Measurements from ENCODE around the gene ARFIP2.

The ARFIP2 gene

GRCh38 chr11:6455070-6455469, 26.1 kb downstream of the ARFIP2 start:
- no peaks in the 10 kb centered on the region for H3K9me3 ChIP-seq (ENCODE audit: control insufficient read depth in 5 of 5, low read length in 5 of 5)
- H3K4me1 ChIP-seq (ENCODE audit: control insufficient read depth in 5 of 5, insufficient read depth in 5 of 5, low read length in 5 of 5): no peaks in the 10 kb centered on the region
- no peak overlapping the region for H3K4me3 ChIP-seq (ENCODE audit: low read depth in 1 of 5, low read length in 5 of 5)
- no peaks in the 10 kb centered on the region for H3K27me3 ChIP-seq (ENCODE audit: control insufficient read depth in 5 of 5, insufficient read depth in 4 of 5, low read length in 5 of 5)
- peaks cover 14 to 99% (median 92%) of the 10 kb centered on the region in 5 donors for H3K36me3 ChIP-seq (ENCODE audit: control insufficient read depth in 5 of 5, insufficient read depth in 5 of 5, low read length in 5 of 5)
- no peak overlapping the region for H3K27ac ChIP-seq (ENCODE audit: low read depth, low read length)
- no peak overlapping the region for H3K9ac ChIP-seq (ENCODE audit: low read length in 5 of 5)

- Histone ChIP-seq H3K4me3 (ENCODE audit: low read depth in 1 of 5, low read length in 5 of 5) (no peak overlapping the region), H3K4me1 (ENCODE audit: control insufficient read depth in 5 of 5, insufficient read depth in 5 of 5, low read length in 5 of 5) (no peaks in the 10 kb centered on the region), H3K27me3 (ENCODE audit: control insufficient read depth in 5 of 5, insufficient read depth in 4 of 5, low read length in 5 of 5) (no peaks in the 10 kb centered on the region), H3K36me3 (ENCODE audit: control insufficient read depth in 5 of 5, insufficient read depth in 5 of 5, low read length in 5 of 5) (peaks cover 10 to 98% (median 93%) of the 10 kb centered on the region in 5 donors), H3K27ac (ENCODE audit: low read depth, low read length) (no peak overlapping the region), H3K9ac (ENCODE audit: low read length in 5 of 5) (no peak overlapping the region), H3K9me3 (ENCODE audit: control insufficient read depth in 5 of 5, low read length in 5 of 5) (no peaks in the 10 kb centered on the region)
Measured at GRCh38 chr11:6453152-6453551, 28.0 kb downstream of the ARFIP2 start.

- Histone ChIP-seq H3K9ac (ENCODE audit: low read length in 5 of 5) (no peak overlapping the region), H3K27me3 (ENCODE audit: control insufficient read depth in 5 of 5, insufficient read depth in 4 of 5, low read length in 5 of 5) (no peaks in the 10 kb centered on the region), H3K36me3 (ENCODE audit: control insufficient read depth in 5 of 5, insufficient read depth in 5 of 5, low read length in 5 of 5) (peaks cover 10 to 96% (median 91%) of the 10 kb centered on the region in 5 donors), H3K9me3 (ENCODE audit: control insufficient read depth in 5 of 5, low read length in 5 of 5) (no peaks in the 10 kb centered on the region), H3K4me1 (ENCODE audit: control insufficient read depth in 5 of 5, insufficient read depth in 5 of 5, low read length in 5 of 5) (no peaks in the 10 kb centered on the region), H3K27ac (ENCODE audit: low read depth, low read length) (no peak overlapping the region), H3K4me3 (ENCODE audit: low read depth in 1 of 5, low read length in 5 of 5) (no peak overlapping the region)
Measured at GRCh38 chr11:6452219-6452618, 28.9 kb downstream of the ARFIP2 start.

- Histone ChIP-seq H3K27ac (ENCODE audit: low read depth, low read length) (no peak overlapping the region), H3K4me3 (ENCODE audit: low read depth in 1 of 5, low read length in 5 of 5) (no peak overlapping the region), H3K36me3 (ENCODE audit: control insufficient read depth in 5 of 5, insufficient read depth in 5 of 5, low read length in 5 of 5) (peaks cover 10 to 60% (median 56%) of the 10 kb centered on the region in 5 donors), H3K4me1 (ENCODE audit: control insufficient read depth in 5 of 5, insufficient read depth in 5 of 5, low read length in 5 of 5) (no peaks in the 10 kb centered on the region), H3K27me3 (ENCODE audit: control insufficient read depth in 5 of 5, insufficient read depth in 4 of 5, low read length in 5 of 5) (no peaks in the 10 kb centered on the region), H3K9ac (ENCODE audit: low read length in 5 of 5) (no peak overlapping the region), H3K9me3 (ENCODE audit: control insufficient read depth in 5 of 5, low read length in 5 of 5) (no peaks in the 10 kb centered on the region)
Measured at GRCh38 chr11:6448574-6448973, 32.6 kb downstream of the ARFIP2 start.

- Histone ChIP-seq H3K9ac (ENCODE audit: low read length in 5 of 5) (no peak overlapping the region), H3K27ac (ENCODE audit: low read depth, low read length) (no peak overlapping the region), H3K27me3 (ENCODE audit: control insufficient read depth in 5 of 5, insufficient read depth in 4 of 5, low read length in 5 of 5) (no peaks in the 10 kb centered on the region)
Measured at GRCh38 chr11:6443269-6444003, 37.7 kb downstream of the ARFIP2 start.

GRCh38 chr11:6442441-6442840, 38.7 kb downstream of the ARFIP2 start:
- Histone ChIP-seq H3K27ac (ENCODE audit: low read depth, low read length) (no peak overlapping the region), H3K4me3 (ENCODE audit: low read depth in 1 of 5, low read length in 5 of 5) (no peak overlapping the region), H3K4me1 (ENCODE audit: control insufficient read depth in 5 of 5, insufficient read depth in 5 of 5, low read length in 5 of 5) (peaks cover 0 to 3% (median 0%) of the 10 kb centered on the region in 5 donors), H3K27me3 (ENCODE audit: control insufficient read depth in 5 of 5, insufficient read depth in 4 of 5, low read length in 5 of 5) (no peaks in the 10 kb centered on the region), H3K9me3 (ENCODE audit: control insufficient read depth in 5 of 5, low read length in 5 of 5) (no peaks in the 10 kb centered on the region), H3K36me3 (ENCODE audit: control insufficient read depth in 5 of 5, insufficient read depth in 5 of 5, low read length in 5 of 5) (peaks cover 0 to under 1% (median under 1%) of the 10 kb centered on the region in 5 donors), H3K9ac (ENCODE audit: low read length in 5 of 5) (no peak overlapping the region)

More at GRCh38 chr11:6443269-6444003, 37.7 kb downstream of the ARFIP2 start:
- Histone ChIP-seq H3K9me3 (ENCODE audit: control insufficient read depth in 5 of 5, low read length in 5 of 5) (no peaks in the 10 kb centered on the region), H3K4me1 (ENCODE audit: control insufficient read depth in 5 of 5, insufficient read depth in 5 of 5, low read length in 5 of 5) (peaks cover 0 to 3% (median 0%) of the 10 kb centered on the region in 5 donors), H3K4me3 (ENCODE audit: low read depth in 1 of 5, low read length in 5 of 5) (no peak overlapping the region), H3K36me3 (ENCODE audit: control insufficient read depth in 5 of 5, insufficient read depth in 5 of 5, low read length in 5 of 5) (peaks cover 0 to 11% (median 9%) of the 10 kb centered on the region in 5 donors)

GRCh38 chr11:6440906-6441358, 40.2 kb downstream of the ARFIP2 start, which contains the start of gene HPX:
TSS of gene HPX (minus strand) at chr11:6440987. CDS start at chr11:6440963, 24 bp downstream.
- Histone ChIP-seq H3K9ac (ENCODE audit: low read length in 5 of 5) (no peak within 1 kb of the TSS), H3K36me3 (ENCODE audit: control insufficient read depth in 5 of 5, insufficient read depth in 5 of 5, low read length in 5 of 5) (no peaks in the 10 kb centered on the region), H3K27me3 (ENCODE audit: control insufficient read depth in 5 of 5, insufficient read depth in 4 of 5, low read length in 5 of 5) (no peaks in the 10 kb centered on the region), H3K4me1 (ENCODE audit: control insufficient read depth in 5 of 5, insufficient read depth in 5 of 5, low read length in 5 of 5) (peaks cover 0 to 3% (median 0%) of the 10 kb centered on the region in 5 donors), H3K4me3 (ENCODE audit: low read depth in 1 of 5, low read length in 5 of 5) (no peak within 1 kb of the TSS), H3K9me3 (ENCODE audit: control insufficient read depth in 5 of 5, low read length in 5 of 5) (no peaks in the 10 kb centered on the region), H3K27ac (ENCODE audit: low read depth, low read length) (no peak within 1 kb of the TSS)

GRCh38 chr11:6438979-6439571, 42.1 kb downstream of the ARFIP2 start:
- H3K4me1 ChIP-seq (ENCODE audit: control insufficient read depth in 5 of 5, insufficient read depth in 5 of 5, low read length in 5 of 5): peaks cover 0 to 3% (median 0%) of the 10 kb centered on the region in 5 donors
- H3K9ac ChIP-seq (ENCODE audit: low read length in 5 of 5): no peak overlapping the region
- H3K27me3 ChIP-seq (ENCODE audit: control insufficient read depth in 5 of 5, insufficient read depth in 4 of 5, low read length in 5 of 5): no peaks in the 10 kb centered on the region
- no peaks in the 10 kb centered on the region for H3K36me3 ChIP-seq (ENCODE audit: control insufficient read depth in 5 of 5, insufficient read depth in 5 of 5, low read length in 5 of 5)
- no peaks in the 10 kb centered on the region for H3K9me3 ChIP-seq (ENCODE audit: control insufficient read depth in 5 of 5, low read length in 5 of 5)
- no peak overlapping the region for H3K27ac ChIP-seq (ENCODE audit: low read depth, low read length)
- no peak overlapping the region for H3K4me3 ChIP-seq (ENCODE audit: low read depth in 1 of 5, low read length in 5 of 5)

- Histone ChIP-seq H3K27ac (ENCODE audit: low read depth, low read length) (no peak overlapping the region), H3K36me3 (ENCODE audit: control insufficient read depth in 5 of 5, insufficient read depth in 5 of 5, low read length in 5 of 5) (no peaks in the 10 kb centered on the region)
Measured at GRCh38 chr11:6437993-6438392, 43.1 kb downstream of the ARFIP2 start.

GRCh38 chr11:6437423-6437822, 43.7 kb downstream of the ARFIP2 start:
- no peak overlapping the region for H3K9ac ChIP-seq (ENCODE audit: low read length in 5 of 5)
- H3K4me3 ChIP-seq (ENCODE audit: low read depth in 1 of 5, low read length in 5 of 5): no peak overlapping the region
- H3K9me3 ChIP-seq (ENCODE audit: control insufficient read depth in 5 of 5, low read length in 5 of 5): no peaks in the 10 kb centered on the region
- no peak overlapping the region for H3K27ac ChIP-seq (ENCODE audit: low read depth, low read length)
- no peaks in the 10 kb centered on the region for H3K4me1 ChIP-seq (ENCODE audit: control insufficient read depth in 5 of 5, insufficient read depth in 5 of 5, low read length in 5 of 5)
- H3K27me3 ChIP-seq (ENCODE audit: control insufficient read depth in 5 of 5, insufficient read depth in 4 of 5, low read length in 5 of 5): no peaks in the 10 kb centered on the region
- no peaks in the 10 kb centered on the region for H3K36me3 ChIP-seq (ENCODE audit: control insufficient read depth in 5 of 5, insufficient read depth in 5 of 5, low read length in 5 of 5)

More at GRCh38 chr11:6437993-6438392, 43.1 kb downstream of the ARFIP2 start:
- Histone ChIP-seq H3K9me3 (ENCODE audit: control insufficient read depth in 5 of 5, low read length in 5 of 5) (no peaks in the 10 kb centered on the region), H3K9ac (ENCODE audit: low read length in 5 of 5) (no peak overlapping the region), H3K4me1 (ENCODE audit: control insufficient read depth in 5 of 5, insufficient read depth in 5 of 5, low read length in 5 of 5) (no peaks in the 10 kb centered on the region), H3K4me3 (ENCODE audit: low read depth in 1 of 5, low read length in 5 of 5) (no peak overlapping the region), H3K27me3 (ENCODE audit: control insufficient read depth in 5 of 5, insufficient read depth in 4 of 5, low read length in 5 of 5) (no peaks in the 10 kb centered on the region)

All from subcutaneous abdominal adipose tissue (tissue), 5 donors.